ENCODE data around the gene FAM174C. TPM values are rescaled to one million over a fixed set of nuclear protein-coding genes. Genes with fewer than 3 reads are reported as not detected.

FAM174C gene
- polyA plus RNA-seq, 3 donors = 32.8 to 56.2 (median 40.0) TPM

GRCh38 chr19:1287354-1288225 lies 12.3 kb downstream of the FAM174C start:
- H3K36me3 ChIP-seq (replicated peaks in 1 of 2; ENCODE audit: control insufficient read depth in 1 of 2, insufficient read depth in 2 of 2, low read length in 2 of 2) = no peaks in the 10 kb centered on the region
- H3K4me3 Mint-ChIP-seq = peak overlapping the region in 1 of 2 donors; percentile 62
- peaks cover 3% of the 10 kb centered on the region for H3K4me1 Mint-ChIP-seq
- intact Hi-C loops (cut with micrococcal nuclease) = no loop called here
- H3K4me2 ChIP-seq (replicated peaks; ENCODE audit: extremely low read depth, low read length, poor library complexity, severe bottlenecking) = no peak overlapping the region
- H3K27me3 ChIP-seq (ENCODE audit: control insufficient read depth in 2 of 2, insufficient read depth in 2 of 2, low read length in 2 of 2) = peaks cover 14 to 54% of the 10 kb centered on the region in 2 donors
- H3K9ac ChIP-seq (ENCODE audit: insufficient read depth, low read length, poor library complexity, severe bottlenecking) = no peak overlapping the region
- no peak overlapping the region for H2AFZ ChIP-seq (ENCODE audit: insufficient read depth, low read depth, low read length, poor library complexity, severe bottlenecking)
- H4K20me1 ChIP-seq (ENCODE audit: insufficient read depth, low read length) = no peaks in the 10 kb centered on the region
- H3K9me3 ChIP-seq (replicated peaks in 1 of 2; ENCODE audit: control insufficient read depth in 1 of 2, insufficient read depth in 1 of 2, low read length in 2 of 2) = peaks cover 0 to 10% of the 10 kb centered on the region in 2 donors
- H3K27me3 Mint-ChIP-seq (ENCODE audit: low read depth in 3 of 3) = peaks cover 42 to 71% (median 51%) of the 10 kb centered on the region in 3 donors
- TF ChIP-seq CTCF (IDR thresholded peaks at IDR 0.05) = no peak
- no peak overlapping the region for H3K4me3 ChIP-seq (replicated peaks in 1 of 3; ENCODE audit: low read depth in 2 of 3, low read length in 3 of 3)
- H3K4me1 ChIP-seq (ENCODE audit: control insufficient read depth in 1 of 2, insufficient read depth in 2 of 2, low read length in 2 of 2) = no peaks in the 10 kb centered on the region
- H3K36me3 Mint-ChIP-seq = peaks cover 0 to 7% of the 10 kb centered on the region in 2 donors
- H3K79me2 ChIP-seq (ENCODE audit: insufficient read depth, low read length) = no peaks in the 10 kb centered on the region
- 25% methylated on average over 42 of the region's 55 CpGs for WGBS (ENCODE audit: insufficient coverage)
- DNase-seq = no peak
- H3K9me3 Mint-ChIP-seq = peaks cover 0 to 13% (median 5%) of the 10 kb centered on the region in 7 donors
- H3K27ac ChIP-seq (ENCODE audit: low read depth in 1 of 2, low read length in 2 of 2) = no peak overlapping the region
- H3K27ac Mint-ChIP-seq = no peak overlapping the region

- H3K4me2 ChIP-seq (replicated peaks; ENCODE audit: extremely low read depth, low read length, poor library complexity, severe bottlenecking) = no peak overlapping the region
- peaks cover 14 to 51% of the 10 kb centered on the region in 2 donors for H3K27me3 ChIP-seq (ENCODE audit: control insufficient read depth in 2 of 2, insufficient read depth in 2 of 2, low read length in 2 of 2)
- intact Hi-C loops (cut with micrococcal nuclease) = no loop called here
- Mint-ChIP-seq H3K27ac (no peak overlapping the region), H3K4me1 (peaks cover 3% of the 10 kb centered on the region), H3K4me3 (no peak overlapping the region), H3K36me3 (peaks cover 0 to 7% of the 10 kb centered on the region in 2 donors), H3K27me3 (ENCODE audit: low read depth in 3 of 3) (peaks cover 38 to 69% (median 49%) of the 10 kb centered on the region in 3 donors), H3K9me3 (peaks cover 0 to 11% (median 5%) of the 10 kb centered on the region in 7 donors)
- H3K27ac ChIP-seq (ENCODE audit: low read depth in 1 of 2, low read length in 2 of 2) = no peak overlapping the region
- no peak for DNase-seq
- TF ChIP-seq CTCF (IDR thresholded peaks at IDR 0.05) = no peak
- no peaks in the 10 kb centered on the region for H4K20me1 ChIP-seq (ENCODE audit: insufficient read depth, low read length)
- H3K36me3 ChIP-seq (replicated peaks in 1 of 2; ENCODE audit: control insufficient read depth in 1 of 2, insufficient read depth in 2 of 2, low read length in 2 of 2) = no peaks in the 10 kb centered on the region
- no peaks in the 10 kb centered on the region for H3K79me2 ChIP-seq (ENCODE audit: insufficient read depth, low read length)
- no peaks in the 10 kb centered on the region for H3K4me1 ChIP-seq (ENCODE audit: control insufficient read depth in 1 of 2, insufficient read depth in 2 of 2, low read length in 2 of 2)
- 86% methylated on average over 16 of the region's 18 CpGs for WGBS (ENCODE audit: insufficient coverage)
- no peak overlapping the region for H3K4me3 ChIP-seq (replicated peaks in 1 of 3; ENCODE audit: low read depth in 2 of 3, low read length in 3 of 3)
- H3K9me3 ChIP-seq (replicated peaks in 1 of 2; ENCODE audit: control insufficient read depth in 1 of 2, insufficient read depth in 1 of 2, low read length in 2 of 2) = peaks cover 0 to 10% of the 10 kb centered on the region in 2 donors
- H3K9ac ChIP-seq (ENCODE audit: insufficient read depth, low read length, poor library complexity, severe bottlenecking) = no peak overlapping the region
- no peak overlapping the region for H2AFZ ChIP-seq (ENCODE audit: insufficient read depth, low read depth, low read length, poor library complexity, severe bottlenecking)
Measured at GRCh38 chr19:1288226-1288612, 12.9 kb downstream of the FAM174C start.

Measured in CD14-positive monocyte (primary cell).